Measurements from ENCODE around the gene SMARCC1.

- TF ChIP-seq CTCF (IDR thresholded peaks at IDR 0.05; ENCODE audit: low read depth, low read length) (no peak), EZH2phosphoT487 (IDR thresholded peaks at IDR 0.05; ENCODE audit: low read depth) (no peak)
These were observed 178.4 kb downstream of the SMARCC1 start for GRCh38 chr3:47603332-47603731.

Measured in OCI-LY3 (cell line).